HCT116 (cell line): ENCODE data around the gene PPP4R3A.

ENCODE experiments used
- CBX3 ChIP-seq: IDR thresholded peaks from 2 replicates; pipeline ENCODE4 v1.6.1; 2012; ENCODE audit warnings: low read depth
- EZH2 ChIP-seq: fragments of 200-600 bp; sonication (generic); IDR thresholded peaks from 2 replicates; pipeline ENCODE4 v1.6.1; 2017; ENCODE audit warnings: antibody characterized with exemption, mixed run types
- EZH2phosphoT487 ChIP-seq: fragments of 200-600 bp; IDR thresholded peaks from 2 replicates; pipeline ENCODE4 v1.6.1; 2018; ENCODE audit warnings: antibody characterized with exemption, borderline replicate concordance
- POLR2A ChIP-seq: IDR thresholded peaks from 2 replicates; pipeline ENCODE4 v1.7.0; 2011; ENCODE audit warnings: borderline replicate concordance; ENCODE audit not compliant: insufficient read depth, insufficient read length; ENCODE audit errors: extremely low read depth
- POLR2AphosphoS5 ChIP-seq: IDR thresholded peaks from 2 replicates; pipeline ENCODE4 v1.6.1; 2011; ENCODE audit warnings: mild to moderate bottlenecking, low read depth, low read length, moderate library complexity
- SIN3A ChIP-seq: IDR thresholded peaks from 2 replicates; pipeline ENCODE4 v1.6.1; 2012; ENCODE audit warnings: low read depth
- SP1 ChIP-seq: IDR thresholded peaks from 2 replicates; pipeline ENCODE4 v1.6.1; 2012; ENCODE audit warnings: low read depth
- SRF ChIP-seq: IDR thresholded peaks from 2 replicates; pipeline ENCODE4 v1.6.1; 2012; ENCODE audit warnings: low read depth
- TCF7L2 ChIP-seq: IDR thresholded peaks from 2 replicates; pipeline ENCODE4 v1.7.0; 2011; ENCODE audit warnings: borderline replicate concordance, inconsistent platforms; ENCODE audit not compliant: insufficient read depth, insufficient read length; ENCODE audit errors: extremely low read depth
- ZNF274 ChIP-seq: fragments of 200-500 bp; sonication (Bioruptor generic); IDR thresholded peaks from 2 replicates; pipeline ENCODE4 v1.6.1; 2014; ENCODE audit warnings: mild to moderate bottlenecking, low read depth, low read length, inconsistent platforms
- TF ChIP-seq, protein P1 (sequence below), 3 experiments: fragments of 200-600 bp in 1 of 3; sonication (generic) in 1 of 3; IDR thresholded peaks in 2 of 3; conservative IDR thresholded peaks in 1 of 3; 2 replicates each; pipeline ENCODE4 v1.5.1; 2012 to 2017; ENCODE audit warnings: low read depth in 2 of 3, low read length in 2 of 3, antibody characterized with exemption in 1 of 3, borderline replicate concordance in 1 of 3, control low read depth in 1 of 3, mild to moderate bottlenecking in 1 of 3, mixed read lengths in 1 of 3, mixed run types in 1 of 3, moderate library complexity in 1 of 3; ENCODE audit not compliant: insufficient read depth in 1 of 3
- TF ChIP-seq, protein P2 (sequence below): IDR thresholded peaks from 2 replicates; pipeline ENCODE4 v1.6.1; 2012
- TF ChIP-seq, protein P3 (sequence below): IDR thresholded peaks from 2 replicates; pipeline ENCODE4 v1.6.1; 2012
- TF ChIP-seq, protein P4 (sequence below): IDR thresholded peaks from 2 replicates; pipeline ENCODE4 v1.6.1; 2012; ENCODE audit warnings: low read depth

DNA sequence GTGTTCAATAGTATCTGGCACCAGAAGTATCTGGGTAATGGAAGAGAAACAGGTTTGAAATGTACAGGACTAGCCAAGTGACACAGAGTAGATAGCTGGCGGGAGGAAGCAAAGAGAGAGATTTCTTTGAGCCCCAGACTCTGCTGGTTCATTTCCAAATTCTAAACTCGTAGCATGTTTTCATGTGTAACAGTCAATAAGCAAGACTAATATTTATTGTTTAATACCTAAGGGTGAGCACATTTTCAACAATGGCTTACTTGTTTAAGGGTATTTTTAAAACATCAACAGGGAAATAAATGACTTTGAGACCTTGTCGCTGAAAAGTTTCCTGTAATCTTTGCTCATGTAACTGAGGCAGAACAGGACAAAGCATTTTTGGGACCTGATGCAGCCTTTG lies 80.7 kb downstream of the PPP4R3A start:
- TF ChIP-seq, protein P1, sequence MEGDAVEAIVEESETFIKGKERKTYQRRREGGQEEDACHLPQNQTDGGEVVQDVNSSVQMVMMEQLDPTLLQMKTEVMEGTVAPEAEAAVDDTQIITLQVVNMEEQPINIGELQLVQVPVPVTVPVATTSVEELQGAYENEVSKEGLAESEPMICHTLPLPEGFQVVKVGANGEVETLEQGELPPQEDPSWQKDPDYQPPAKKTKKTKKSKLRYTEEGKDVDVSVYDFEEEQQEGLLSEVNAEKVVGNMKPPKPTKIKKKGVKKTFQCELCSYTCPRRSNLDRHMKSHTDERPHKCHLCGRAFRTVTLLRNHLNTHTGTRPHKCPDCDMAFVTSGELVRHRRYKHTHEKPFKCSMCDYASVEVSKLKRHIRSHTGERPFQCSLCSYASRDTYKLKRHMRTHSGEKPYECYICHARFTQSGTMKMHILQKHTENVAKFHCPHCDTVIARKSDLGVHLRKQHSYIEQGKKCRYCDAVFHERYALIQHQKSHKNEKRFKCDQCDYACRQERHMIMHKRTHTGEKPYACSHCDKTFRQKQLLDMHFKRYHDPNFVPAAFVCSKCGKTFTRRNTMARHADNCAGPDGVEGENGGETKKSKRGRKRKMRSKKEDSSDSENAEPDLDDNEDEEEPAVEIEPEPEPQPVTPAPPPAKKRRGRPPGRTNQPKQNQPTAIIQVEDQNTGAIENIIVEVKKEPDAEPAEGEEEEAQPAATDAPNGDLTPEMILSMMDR (IDR thresholded peaks at IDR 0.05 in 2 of 3, conservative IDR thresholded peaks at IDR 0.05 in 1 of 3; ENCODE audit: borderline replicate concordance in 1 of 3, insufficient read depth in 1 of 3, low read depth in 2 of 3, low read length in 2 of 3), result no peak
- TF ChIP-seq POLR2A, result no peak
- no peak for TF ChIP-seq POLR2AphosphoS5
- TF ChIP-seq, protein P2, sequence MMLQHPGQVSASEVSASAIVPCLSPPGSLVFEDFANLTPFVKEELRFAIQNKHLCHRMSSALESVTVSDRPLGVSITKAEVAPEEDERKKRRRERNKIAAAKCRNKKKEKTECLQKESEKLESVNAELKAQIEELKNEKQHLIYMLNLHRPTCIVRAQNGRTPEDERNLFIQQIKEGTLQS, result no peak
- TF ChIP-seq EZH2, result no peak
- TF ChIP-seq, protein P3, sequence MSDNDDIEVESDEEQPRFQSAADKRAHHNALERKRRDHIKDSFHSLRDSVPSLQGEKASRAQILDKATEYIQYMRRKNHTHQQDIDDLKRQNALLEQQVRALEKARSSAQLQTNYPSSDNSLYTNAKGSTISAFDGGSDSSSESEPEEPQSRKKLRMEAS, result no peak
- TF ChIP-seq ZNF274, result no peak
- no peak for TF ChIP-seq CBX3
- TF ChIP-seq SRF, result no peak
- no peak for TF ChIP-seq TCF7L2
- TF ChIP-seq SP1, result no peak
- TF ChIP-seq SIN3A, result no peak
- TF ChIP-seq, protein P4, sequence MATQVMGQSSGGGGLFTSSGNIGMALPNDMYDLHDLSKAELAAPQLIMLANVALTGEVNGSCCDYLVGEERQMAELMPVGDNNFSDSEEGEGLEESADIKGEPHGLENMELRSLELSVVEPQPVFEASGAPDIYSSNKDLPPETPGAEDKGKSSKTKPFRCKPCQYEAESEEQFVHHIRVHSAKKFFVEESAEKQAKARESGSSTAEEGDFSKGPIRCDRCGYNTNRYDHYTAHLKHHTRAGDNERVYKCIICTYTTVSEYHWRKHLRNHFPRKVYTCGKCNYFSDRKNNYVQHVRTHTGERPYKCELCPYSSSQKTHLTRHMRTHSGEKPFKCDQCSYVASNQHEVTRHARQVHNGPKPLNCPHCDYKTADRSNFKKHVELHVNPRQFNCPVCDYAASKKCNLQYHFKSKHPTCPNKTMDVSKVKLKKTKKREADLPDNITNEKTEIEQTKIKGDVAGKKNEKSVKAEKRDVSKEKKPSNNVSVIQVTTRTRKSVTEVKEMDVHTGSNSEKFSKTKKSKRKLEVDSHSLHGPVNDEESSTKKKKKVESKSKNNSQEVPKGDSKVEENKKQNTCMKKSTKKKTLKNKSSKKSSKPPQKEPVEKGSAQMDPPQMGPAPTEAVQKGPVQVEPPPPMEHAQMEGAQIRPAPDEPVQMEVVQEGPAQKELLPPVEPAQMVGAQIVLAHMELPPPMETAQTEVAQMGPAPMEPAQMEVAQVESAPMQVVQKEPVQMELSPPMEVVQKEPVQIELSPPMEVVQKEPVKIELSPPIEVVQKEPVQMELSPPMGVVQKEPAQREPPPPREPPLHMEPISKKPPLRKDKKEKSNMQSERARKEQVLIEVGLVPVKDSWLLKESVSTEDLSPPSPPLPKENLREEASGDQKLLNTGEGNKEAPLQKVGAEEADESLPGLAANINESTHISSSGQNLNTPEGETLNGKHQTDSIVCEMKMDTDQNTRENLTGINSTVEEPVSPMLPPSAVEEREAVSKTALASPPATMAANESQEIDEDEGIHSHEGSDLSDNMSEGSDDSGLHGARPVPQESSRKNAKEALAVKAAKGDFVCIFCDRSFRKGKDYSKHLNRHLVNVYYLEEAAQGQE, result no peak
- no peak for TF ChIP-seq EZH2phosphoT487
